ENCODE data around the gene POP4. TPM values are rescaled to one million over a fixed set of nuclear protein-coding genes. Genes with fewer than 3 reads are reported as not detected.

POP4 gene
- total RNA-seq, 1 donor from 2014 or later, result 119 TPM

DNA sequence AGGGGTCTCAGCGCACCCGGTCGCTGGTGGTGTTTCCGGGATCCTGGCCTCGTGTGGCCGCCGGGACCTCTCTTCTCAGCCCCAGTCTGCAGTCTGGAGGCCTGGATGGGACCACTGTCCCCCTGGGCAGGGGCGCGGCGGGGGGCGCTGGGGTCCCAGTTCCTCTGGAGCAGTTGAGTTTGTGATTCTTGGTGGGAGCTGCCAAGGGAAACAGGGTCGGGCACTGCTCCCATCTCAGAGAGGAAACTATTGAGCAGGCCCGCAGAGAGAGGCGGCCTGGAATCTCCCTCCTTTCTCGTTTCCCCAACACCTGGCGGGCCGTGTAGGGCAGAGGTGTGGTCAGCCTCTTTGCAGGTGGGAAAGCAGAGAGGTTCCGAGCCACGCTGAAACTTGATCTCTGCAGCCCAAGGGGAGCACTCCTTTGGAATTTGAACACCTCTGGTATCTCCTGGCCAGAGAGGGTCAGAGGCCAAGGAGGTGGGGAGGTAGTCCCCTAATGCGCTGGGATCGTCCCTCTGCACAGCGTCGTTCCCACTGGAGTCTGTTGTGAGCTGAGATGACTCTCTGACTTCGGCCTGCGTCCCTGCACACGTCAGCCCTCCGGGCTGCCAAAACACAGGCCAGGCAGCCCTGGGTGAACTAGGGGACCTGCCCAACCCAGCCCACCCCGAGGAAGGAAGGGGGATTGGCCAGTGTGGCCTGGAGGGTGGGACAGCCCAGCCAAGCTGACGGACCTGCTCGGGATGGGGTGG lies 59.9 kb downstream of the POP4 start:
- H3K4me3 Mint-ChIP-seq, result peak overlapping the region; percentile 95
- peak overlapping the region; percentile 85 for H3K27ac Mint-ChIP-seq
- no peaks in the 10 kb centered on the region for H3K9me3 Mint-ChIP-seq
- no peaks in the 10 kb centered on the region for H3K27me3 Mint-ChIP-seq (ENCODE audit: insufficient read depth)
- H3K36me3 Mint-ChIP-seq (ENCODE audit: low read depth), result peaks cover 25% of the 10 kb centered on the region
- no peak for DNase-seq (ENCODE audit: low spot score)
- peaks cover 70% of the 10 kb centered on the region for H3K4me1 Mint-ChIP-seq (ENCODE audit: low read depth)
- intact Hi-C loops (cut with micrococcal nuclease), result loop anchor here (1.0 to 5.0 kb wide), 6 partner anchors 7 to 454 kb away; partner anchors contain the start of genes UQCRFS1 and URI1

Other genes starting within 250 kb of the POP4 start
- gene VSTM2B, start 80.3 kb upstream of the POP4 start, total RNA-seq, result not detected in 2 replicates
- 30.9 and 35.0 TPM in 2 replicates for gene PLEKHF1, start 59.2 kb downstream of the POP4 start, total RNA-seq
- gene C19orf12, start 109.0 kb downstream of the POP4 start, total RNA-seq, result 47.9 and 50.2 TPM in 2 replicates
- 55.1 and 58.4 TPM in 2 replicates for gene CCNE1, start 205.7 kb downstream of the POP4 start, total RNA-seq